Measurements from ENCODE around the gene OR2T35. TPM values are rescaled to one million over a fixed set of nuclear protein-coding genes. Genes with fewer than 3 reads are reported as not detected.
"Not testable (repeated sequence)": the region's sequence is repeated elsewhere in the genome, so short reads cannot be mapped to it uniquely, and the experiment has no call there.

The OR2T35 gene
- total RNA-seq, 1 donor from 2014 or later: 1.6 TPM

DNA sequence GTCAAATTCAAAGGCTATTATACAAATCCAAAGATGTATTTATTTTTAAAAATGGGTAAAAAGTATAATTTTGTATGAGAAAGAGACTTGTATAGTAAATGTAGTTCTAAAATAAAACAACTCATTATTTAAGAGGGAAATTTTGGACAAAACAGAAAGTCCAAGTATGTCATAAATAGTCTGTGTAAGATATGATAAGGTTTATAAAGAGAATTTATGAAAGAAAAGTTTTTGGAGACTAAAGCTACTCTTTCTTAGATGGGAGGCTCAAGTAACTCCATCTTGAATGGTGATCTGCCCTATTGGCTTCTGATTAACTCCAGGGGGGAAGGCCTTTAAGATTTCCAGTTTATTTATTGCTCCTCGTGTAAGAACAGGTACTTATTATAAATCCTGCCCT is 24.9 kb upstream of the OR2T35 start:
- H3K27ac Mint-ChIP-seq: no peak overlapping the region
- intact Hi-C loops (cut with micrococcal nuclease): no loop called here
- H3K4me1 Mint-ChIP-seq: no peaks in the 10 kb centered on the region
- ChIA-PET POLR2A (no interaction called here), CTCF (no interaction called here)
- no peak for ATAC-seq (ENCODE audit: low read depth)
- TF ChIP-seq CTCF (IDR thresholded peaks at IDR 0.05): no peak
- peaks cover 4% of the 10 kb centered on the region for H3K9me3 Mint-ChIP-seq
- H3K27me3 Mint-ChIP-seq: no peaks in the 10 kb centered on the region
- peaks cover 3% of the 10 kb centered on the region for H3K36me3 Mint-ChIP-seq (ENCODE audit: low read depth)
- no peak for DNase-seq
- H3K4me3 Mint-ChIP-seq: no peak overlapping the region

GRCh38 chr1:248663453-248664328 is 18.6 kb upstream of the OR2T35 start:
- DNase-seq (peak; percentile 30), ATAC-seq (ENCODE audit: low read depth) (peak; percentile 96)
- Mint-ChIP-seq H3K27ac (peak overlapping the region; percentile 90), H3K4me1 (peaks cover 35% of the 10 kb centered on the region), H3K4me3 (peak overlapping the region; percentile 29)
- POLR2A ChIA-PET: interaction anchor here (0.7 to 1.2 kb wide), 2 partner anchors 45 to 141 kb away, joined by 3 read pairs; no protein-coding TSS in a partner anchor
- intact Hi-C loops (cut with micrococcal nuclease): loop anchor here (1.0 kb wide), 1 partner anchor 25 kb away; no protein-coding TSS in a partner anchor
- not testable (repeated sequence) for H3K9me3 Mint-ChIP-seq; H3K36me3 Mint-ChIP-seq (ENCODE audit: low read depth); H3K27me3 Mint-ChIP-seq
- CTCF ChIA-PET: interaction anchor here (0.8 to 1.3 kb wide), 2 partner anchors 44 to 143 kb away, joined by 3 read pairs; no protein-coding TSS in a partner anchor

GRCh38 chr1:248656797-248657196 is 11.7 kb upstream of the OR2T35 start:
- H3K36me3 Mint-ChIP-seq (ENCODE audit: low read depth); H3K4me3 Mint-ChIP-seq; POLR2A ChIA-PET; H3K9me3 Mint-ChIP-seq; intact Hi-C loops (cut with micrococcal nuclease); H3K27ac Mint-ChIP-seq; DNase-seq; H3K27me3 Mint-ChIP-seq; CTCF ChIA-PET; ATAC-seq (ENCODE audit: low read depth): not testable (repeated sequence)
- peaks cover 15% of the 10 kb centered on the region for H3K4me1 Mint-ChIP-seq

- POLR2A ChIA-PET; H3K4me3 Mint-ChIP-seq; H3K36me3 Mint-ChIP-seq (ENCODE audit: low read depth); DNase-seq; H3K27ac Mint-ChIP-seq; H3K27me3 Mint-ChIP-seq; CTCF ChIA-PET; H3K9me3 Mint-ChIP-seq; ATAC-seq (ENCODE audit: low read depth); intact Hi-C loops (cut with micrococcal nuclease): not testable (repeated sequence)
- H3K4me1 Mint-ChIP-seq: peaks cover 13% of the 10 kb centered on the region
Observed at GRCh38 chr1:248655354-248655753, 10.3 kb upstream of the OR2T35 start, which contains the start of gene OR2T27. Gene OR2T27, minus strand, starts transcription at chr1:248655528. Its CDS starts 4,644 bp downstream, at chr1:248650884.

- H3K36me3 Mint-ChIP-seq (ENCODE audit: low read depth); intact Hi-C loops (cut with micrococcal nuclease); H3K9me3 Mint-ChIP-seq: not testable (repeated sequence)
Observed at GRCh38 chr1:248648770-248649536, 3.9 kb upstream of the OR2T35 start.

GRCh38 chr1:248642971-248643651 is 2.0 kb downstream of the OR2T35 start:
- DNase-seq; H3K9me3 Mint-ChIP-seq; CTCF ChIA-PET; H3K27me3 Mint-ChIP-seq; intact Hi-C loops (cut with micrococcal nuclease); H3K4me3 Mint-ChIP-seq; POLR2A ChIA-PET; H3K36me3 Mint-ChIP-seq (ENCODE audit: low read depth); H3K27ac Mint-ChIP-seq: not testable (repeated sequence)
- peaks cover 13% of the 10 kb centered on the region for H3K4me1 Mint-ChIP-seq
- peak; percentile 91 for ATAC-seq (ENCODE audit: low read depth)

More at GRCh38 chr1:248648770-248649536, 3.9 kb upstream of the OR2T35 start:
- H3K27me3 Mint-ChIP-seq; CTCF ChIA-PET; POLR2A ChIA-PET; DNase-seq; H3K27ac Mint-ChIP-seq; ATAC-seq (ENCODE audit: low read depth); H3K4me3 Mint-ChIP-seq: not testable (repeated sequence)
- peaks cover 13% of the 10 kb centered on the region for H3K4me1 Mint-ChIP-seq

- POLR2A ChIA-PET; H3K36me3 Mint-ChIP-seq (ENCODE audit: low read depth); H3K4me3 Mint-ChIP-seq; ATAC-seq (ENCODE audit: low read depth); intact Hi-C loops (cut with micrococcal nuclease); CTCF ChIA-PET; H3K27me3 Mint-ChIP-seq; DNase-seq; H3K9me3 Mint-ChIP-seq; H3K27ac Mint-ChIP-seq; H3K4me1 Mint-ChIP-seq: not testable (repeated sequence)
Observed at GRCh38 chr1:248641583-248641982, 3.5 kb downstream of the OR2T35 start.

DNA sequence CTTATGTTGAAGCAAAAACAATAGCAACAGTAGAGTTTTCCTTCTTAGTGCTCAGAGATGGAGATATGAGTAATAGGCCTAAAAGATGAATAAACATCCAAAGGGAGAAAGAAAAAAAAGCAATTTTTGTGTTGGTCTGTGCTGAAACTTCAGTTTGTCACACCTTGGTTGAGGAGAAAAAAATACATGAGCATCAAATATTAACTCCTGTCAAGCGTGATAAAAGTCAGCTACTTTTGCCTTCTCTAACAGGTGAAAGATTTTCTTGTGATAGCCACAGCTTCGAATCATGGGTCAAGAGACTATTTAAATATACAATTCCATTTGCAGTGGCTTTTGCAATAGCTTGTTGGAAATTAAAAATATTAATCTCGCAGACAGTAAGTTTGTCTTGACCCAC is 4.2 kb downstream of the OR2T35 start:
- not testable (repeated sequence) for H3K27me3 Mint-ChIP-seq

GRCh38 chr1:248639652-248640051 is 5.4 kb downstream of the OR2T35 start:
- CTCF ChIA-PET; ATAC-seq (ENCODE audit: low read depth); intact Hi-C loops (cut with micrococcal nuclease): not testable (repeated sequence)

More for the DNA sequence above, 4.2 kb downstream of the OR2T35 start:
- H3K4me3 Mint-ChIP-seq; intact Hi-C loops (cut with micrococcal nuclease); CTCF ChIA-PET; DNase-seq; POLR2A ChIA-PET; H3K9me3 Mint-ChIP-seq; H3K36me3 Mint-ChIP-seq (ENCODE audit: low read depth); ATAC-seq (ENCODE audit: low read depth); H3K27ac Mint-ChIP-seq; H3K4me1 Mint-ChIP-seq: not testable (repeated sequence)

GRCh38 chr1:248636612-248637011 is 8.5 kb downstream of the OR2T35 start:
- H3K27ac Mint-ChIP-seq; H3K27me3 Mint-ChIP-seq; intact Hi-C loops (cut with micrococcal nuclease): not testable (repeated sequence)

More at GRCh38 chr1:248639652-248640051, 5.4 kb downstream of the OR2T35 start:
- H3K4me3 Mint-ChIP-seq; H3K27ac Mint-ChIP-seq; DNase-seq; H3K9me3 Mint-ChIP-seq; H3K36me3 Mint-ChIP-seq (ENCODE audit: low read depth); H3K4me1 Mint-ChIP-seq; POLR2A ChIA-PET; H3K27me3 Mint-ChIP-seq: not testable (repeated sequence)

More at GRCh38 chr1:248636612-248637011, 8.5 kb downstream of the OR2T35 start:
- H3K4me1 Mint-ChIP-seq; CTCF ChIA-PET; H3K9me3 Mint-ChIP-seq; POLR2A ChIA-PET; H3K36me3 Mint-ChIP-seq (ENCODE audit: low read depth); H3K4me3 Mint-ChIP-seq; ATAC-seq (ENCODE audit: low read depth); DNase-seq: not testable (repeated sequence)
